Kidney (tissue), 14 donors: Measurements from ENCODE around the gene DDX6. TPM values are rescaled to one million over a fixed set of nuclear protein-coding genes. Genes with fewer than 3 reads are reported as not detected.

Experiments
- DNase-seq, 5 donors: peaks; one replicate each; pipeline ENCODE4 v3.0.0-alpha.2; 2013 to 2020
- FAIRE-seq: peaks from 2 replicates; lab custom pipeline; 2012; peaks lifted over from hg19 to GRCh38; lab: Jason Lieb, UNC
- H3K27ac ChIP-seq, 2 donors: one replicate each; pipeline ENCODE4 v1.7.0; 2013; ENCODE audit warnings: low read depth in 2 of 2, low read length in 2 of 2, inconsistent platforms in 1 of 2
- H3K27me3 ChIP-seq: one replicate; pipeline ENCODE4 v1.7.1; 2013; ENCODE audit warnings: low read length, inconsistent platforms; ENCODE audit not compliant: control insufficient read depth, insufficient read depth
- H3K36me3 ChIP-seq, 3 donors: one replicate each; pipeline versions ENCODE4 v1.7.0 to v1.7.1; 2013; ENCODE audit warnings: low read length in 3 of 3, control low read depth in 1 of 3, inconsistent platforms in 1 of 3; ENCODE audit not compliant: insufficient read depth in 3 of 3, control insufficient read depth in 2 of 3
- H3K4me1 ChIP-seq, 3 donors: one replicate each; pipeline versions ENCODE4 v1.7.0 to v1.7.1; 2013; ENCODE audit warnings: low read length in 3 of 3, inconsistent platforms in 1 of 3, low read depth in 1 of 3; ENCODE audit not compliant: control insufficient read depth in 2 of 3, insufficient read depth in 2 of 3
- H3K4me3 ChIP-seq, 3 donors: one replicate each; pipeline versions ENCODE4 v1.7.0 to v1.8.1; 2013; ENCODE audit warnings: low read length in 3 of 3, control low read depth in 1 of 3, inconsistent platforms in 1 of 3
- H3K9ac ChIP-seq, 3 donors: one replicate each; pipeline versions ENCODE4 v1.7.0 to v1.7.1; 2013; ENCODE audit warnings: low read length in 3 of 3, control low read depth in 1 of 3, inconsistent platforms in 1 of 3
- H3K9me3 ChIP-seq, 3 donors: one replicate each; pipeline versions ENCODE4 v1.7.0 to v1.7.1; 2013; ENCODE audit warnings: low read length in 3 of 3, control low read depth in 1 of 3, inconsistent platforms in 1 of 3; ENCODE audit not compliant: control insufficient read depth in 2 of 3, insufficient read depth in 1 of 3
- intact Hi-C: fragments of 100-400 bp; cut with DNase I; formaldehyde crosslinking; loops from one replicate; pipeline ENCODE4 v1.11.1; 2022
- polyA plus RNA-seq: library from polyadenylated mRNA; stranded (reverse); fragments of 350-450 nt; fragmentation: Illumina TruSeq; extraction: RNeasy Lipid Tissue Mini Kit (QIAGEN cat#74804); gene quantifications from one replicate; pipeline ENCODE4 v1.2.3, GENCODE V29; 2014; ENCODE audit warnings: low read depth, low replicate concordance; ENCODE audit not compliant: insufficient read depth
- total RNA-seq: library from RNA; stranded (reverse); fragmentation: NEBNext Ultra II Directional; extraction: Animal tissue kit (Norgen Biotek cat#: 25700); gene quantifications from one replicate; pipeline ENCODE4 v1.2.1, GENCODE V29; 2021
- TF ChIP-seq, protein P1 (sequence below): IDR thresholded peaks from 3 replicates; pipeline ENCODE4 v1.5.1; 2012; ENCODE audit warnings: mild to moderate bottlenecking, moderate library complexity, borderline replicate concordance; ENCODE audit not compliant: insufficient read depth; ENCODE audit errors: extremely low read depth
- donor health status: control.
- donor health status: control.
- donor health status: control.
- donor health status: control.
- donor health status: control.
- donor health status: DM: yes; HTN: yes; CAD: no.
- donor health status: Normal renal cell carcinoma (clear cell type).

DDX6 gene
- total and polyA plus RNA-seq, 2 donors from 2014 or later = 22.5 to 121 TPM

DNA sequence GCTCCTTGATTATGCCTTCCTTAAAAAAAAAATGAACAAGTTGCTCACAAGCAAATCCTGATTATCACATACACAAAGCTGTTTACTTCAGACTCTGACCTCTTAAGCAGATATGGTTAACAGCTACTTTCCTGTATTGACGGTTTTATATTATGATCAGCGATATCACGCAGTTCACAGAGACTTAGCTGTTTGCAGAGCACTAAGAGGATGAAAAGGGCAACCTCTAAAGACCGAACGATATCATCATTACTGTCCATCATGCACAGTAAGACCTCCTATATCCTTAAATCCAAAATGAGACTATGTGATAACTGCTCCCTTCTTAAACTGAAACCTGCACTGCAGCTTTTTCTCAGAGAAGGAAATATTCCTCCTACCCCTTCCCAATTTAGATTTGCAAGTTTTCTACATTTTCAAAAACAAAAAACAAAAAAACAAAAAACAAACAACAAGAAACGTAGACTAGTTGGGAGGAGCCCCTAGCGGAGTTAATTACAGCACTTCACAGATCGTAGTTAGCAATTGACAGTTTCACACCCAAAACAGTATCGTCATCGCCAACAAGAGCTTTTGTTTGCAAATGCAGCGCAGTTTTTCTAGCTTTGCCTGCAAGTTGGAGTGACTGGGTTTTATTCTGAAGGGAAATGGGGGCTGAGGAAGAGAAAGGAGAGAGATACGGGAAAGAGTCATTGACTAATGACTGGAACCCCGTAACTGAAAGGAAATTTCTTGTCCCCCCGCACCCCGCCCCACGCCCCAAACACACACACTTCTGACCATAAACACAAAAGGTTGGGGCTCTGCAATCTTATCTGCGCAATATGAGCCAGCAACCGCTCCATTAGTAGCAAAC lies 1.2 kb downstream of the DDX6 start:
- H3K9me3 ChIP-seq = no peaks in the 10 kb centered on the region
- intact Hi-C loops = no loop called here
- TF ChIP-seq, protein P1, sequence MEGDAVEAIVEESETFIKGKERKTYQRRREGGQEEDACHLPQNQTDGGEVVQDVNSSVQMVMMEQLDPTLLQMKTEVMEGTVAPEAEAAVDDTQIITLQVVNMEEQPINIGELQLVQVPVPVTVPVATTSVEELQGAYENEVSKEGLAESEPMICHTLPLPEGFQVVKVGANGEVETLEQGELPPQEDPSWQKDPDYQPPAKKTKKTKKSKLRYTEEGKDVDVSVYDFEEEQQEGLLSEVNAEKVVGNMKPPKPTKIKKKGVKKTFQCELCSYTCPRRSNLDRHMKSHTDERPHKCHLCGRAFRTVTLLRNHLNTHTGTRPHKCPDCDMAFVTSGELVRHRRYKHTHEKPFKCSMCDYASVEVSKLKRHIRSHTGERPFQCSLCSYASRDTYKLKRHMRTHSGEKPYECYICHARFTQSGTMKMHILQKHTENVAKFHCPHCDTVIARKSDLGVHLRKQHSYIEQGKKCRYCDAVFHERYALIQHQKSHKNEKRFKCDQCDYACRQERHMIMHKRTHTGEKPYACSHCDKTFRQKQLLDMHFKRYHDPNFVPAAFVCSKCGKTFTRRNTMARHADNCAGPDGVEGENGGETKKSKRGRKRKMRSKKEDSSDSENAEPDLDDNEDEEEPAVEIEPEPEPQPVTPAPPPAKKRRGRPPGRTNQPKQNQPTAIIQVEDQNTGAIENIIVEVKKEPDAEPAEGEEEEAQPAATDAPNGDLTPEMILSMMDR = no peak
- peak overlapping the region; percentile 99 to 100 for H3K27ac ChIP-seq
- DNase-seq (peak in 2 of 5 donors; percentile 80), FAIRE-seq (no peak)
- H3K9ac ChIP-seq = peak overlapping the region; percentile 97 to 98 (median 98)
- peaks cover 3 to 13% (median 4%) of the 10 kb centered on the region in 3 donors for H3K36me3 ChIP-seq
- peak overlapping the region; percentile 61 to 96 (median 80) for H3K4me3 ChIP-seq
- H3K27me3 ChIP-seq = no peaks in the 10 kb centered on the region
- H3K4me1 ChIP-seq = peaks cover 2 to 19% (median 4%) of the 10 kb centered on the region in 3 donors

- DNase-seq = no peak
- H3K4me3 ChIP-seq = peak overlapping the region in 1 of 3 donors; percentile 29
- no peaks in the 10 kb centered on the region for H3K27me3 ChIP-seq
- TF ChIP-seq, protein P1 = no peak
- intact Hi-C loops = no loop called here
- peaks cover 3 to 25% (median 4%) of the 10 kb centered on the region in 3 donors for H3K36me3 ChIP-seq
- peaks cover 2 to 14% (median 4%) of the 10 kb centered on the region in 3 donors for H3K4me1 ChIP-seq
- no peak for FAIRE-seq
- no peak overlapping the region for H3K27ac ChIP-seq
- H3K9ac ChIP-seq = no peak overlapping the region
- no peaks in the 10 kb centered on the region for H3K9me3 ChIP-seq
Observed at GRCh38 chr11:118786657-118787056, 4.3 kb downstream of the DDX6 start.

DNA sequence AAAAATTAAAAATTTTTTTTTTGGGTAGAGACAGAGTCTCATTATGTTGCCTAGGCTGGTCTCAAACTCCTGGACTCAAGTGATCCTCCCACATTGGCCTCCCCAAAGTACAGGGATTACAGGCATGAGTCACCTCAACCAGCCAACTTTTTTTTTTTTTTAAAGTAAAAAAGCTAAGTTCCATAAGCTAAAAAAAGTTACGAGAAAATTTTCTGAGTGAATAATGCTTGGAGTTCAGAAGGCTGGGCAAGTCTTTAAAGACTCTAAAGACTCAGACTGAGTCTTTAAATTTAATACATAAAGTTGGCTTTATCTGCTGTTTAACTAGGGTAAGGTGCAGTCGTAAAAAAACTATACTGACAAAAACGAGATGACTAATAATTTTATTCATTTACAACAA lies 5.6 kb downstream of the DDX6 start:
- FAIRE-seq = no peak
- intact Hi-C loops = no loop called here

More for the DNA sequence above, 5.6 kb downstream of the DDX6 start:
- Histone ChIP-seq H3K36me3 (peaks cover 6 to 31% (median 7%) of the 10 kb centered on the region in 3 donors), H3K27me3 (no peaks in the 10 kb centered on the region), H3K27ac (no peak overlapping the region), H3K9ac (no peak overlapping the region), H3K9me3 (no peaks in the 10 kb centered on the region), H3K4me3 (no peak overlapping the region), H3K4me1 (peaks cover 2 to 14% (median 4%) of the 10 kb centered on the region in 3 donors)
- DNase-seq = no peak
- TF ChIP-seq, protein P1 = no peak
